HepG2 (cell line): Measurements from ENCODE around the gene KMT2B. TPM values are rescaled to one million over a fixed set of nuclear protein-coding genes. Genes with fewer than 3 reads are reported as not detected.

Experiments
- AGO1 ChIP-seq: fragments of 200-400 bp; formaldehyde crosslinking; IDR thresholded peaks from 2 replicates; pipeline ENCODE4 v1.6.1; 2017; ENCODE audit warnings: mild to moderate bottlenecking, low read depth, low read length, moderate library complexity; ENCODE audit not compliant: poor library complexity, severe bottlenecking
- ARNTL ChIP-seq: sonication (generic); formaldehyde crosslinking; IDR thresholded peaks from 2 replicates; pipeline ENCODE4 v1.4.0; 2020; ENCODE audit warnings: mild to moderate bottlenecking, missing genetic modification reagents
- ATF3 ChIP-seq: sonication (generic); formaldehyde crosslinking; IDR thresholded peaks from 2 replicates; pipeline ENCODE4 v1.4.0; 2020; ENCODE audit warnings: missing genetic modification reagents
- E2F5 ChIP-seq: sonication (generic); formaldehyde crosslinking; conservative IDR thresholded peaks from 2 replicates; pipeline ENCODE4 v1.4.0; 2020; ENCODE audit warnings: missing genetic modification reagents
- ELF3 ChIP-seq: IDR thresholded peaks from 2 replicates; pipeline ENCODE4 v1.6.1; 2016; ENCODE audit warnings: missing genetic modification reagents, missing compliant biosample characterization
- GABPA ChIP-seq, 2 experiments: IDR thresholded peaks; 2 replicates each; pipeline ENCODE4 v1.6.1; 2011 to 2016; ENCODE audit warnings: low read depth in 2 of 2, low read length in 1 of 2, missing biosample characterization in 1 of 2, missing genetic modification characterization in 1 of 2
- GPBP1L1 ChIP-seq: sonication (generic); formaldehyde crosslinking; IDR thresholded peaks from 2 replicates; pipeline ENCODE4 v1.5.0; 2020; ENCODE audit warnings: mild to moderate bottlenecking, missing genetic modification reagents
- PTBP1 ChIP-seq: fragments of 200-400 bp; formaldehyde crosslinking; IDR thresholded peaks from 2 replicates; pipeline ENCODE4 v1.6.1; 2018; ENCODE audit warnings: low read length, low read depth; ENCODE audit not compliant: poor library complexity, severe bottlenecking
- SALL1 ChIP-seq: sonication (generic); formaldehyde crosslinking; IDR thresholded peaks from 2 replicates; pipeline ENCODE4 v1.8.0; 2022; ENCODE audit warnings: mild to moderate bottlenecking, missing genetic modification reagents
- SMARCC2 ChIP-seq: fragments of 450-650 bp; IDR thresholded peaks from 2 replicates; pipeline ENCODE4 v1.6.1; 2017; ENCODE audit warnings: antibody characterized with exemption, mild to moderate bottlenecking
- TFDP1 ChIP-seq: IDR thresholded peaks from 2 replicates; pipeline ENCODE4 v1.6.1; 2016; ENCODE audit warnings: missing compliant biosample characterization, missing genetic modification reagents, borderline replicate concordance
- THAP8 ChIP-seq: sonication (generic); formaldehyde crosslinking; IDR thresholded peaks from 2 replicates; pipeline ENCODE4 v1.5.1; 2020; ENCODE audit warnings: missing genetic modification reagents, mild to moderate bottlenecking, borderline replicate concordance
- YY1 ChIP-seq: IDR thresholded peaks from 2 replicates; pipeline ENCODE4 v1.6.1; 2011; ENCODE audit warnings: low read length, low read depth, moderate library complexity, mild to moderate bottlenecking; ENCODE audit not compliant: insufficient read depth, insufficient replicate concordance
- ZFP36L2 ChIP-seq: sonication (generic); formaldehyde crosslinking; IDR thresholded peaks from 2 replicates; pipeline ENCODE4 v1.4.0; 2020; ENCODE audit warnings: missing genetic modification reagents
- ZNF207 ChIP-seq: fragments of 450-650 bp; IDR thresholded peaks from 2 replicates; pipeline ENCODE4 v1.6.1; 2016; ENCODE audit warnings: antibody characterized with exemption, borderline replicate concordance
- ZNF451 ChIP-seq: sonication (generic); formaldehyde crosslinking; IDR thresholded peaks from 2 replicates; pipeline ENCODE4 v1.5.0; 2020; ENCODE audit warnings: mild to moderate bottlenecking, missing genetic modification reagents
- ZNF468 ChIP-seq: sonication (generic); formaldehyde crosslinking; IDR thresholded peaks from 2 replicates; pipeline ENCODE4 v1.8.0; 2022; ENCODE audit warnings: mild to moderate bottlenecking, moderate library complexity, missing genetic modification reagents
- ZNF563 ChIP-seq: sonication (generic); formaldehyde crosslinking; IDR thresholded peaks from 2 replicates; pipeline ENCODE4 v1.8.0; 2022; ENCODE audit warnings: mild to moderate bottlenecking, moderate library complexity, missing genetic modification reagents
- ZNF569 ChIP-seq: sonication (generic); formaldehyde crosslinking; IDR thresholded peaks from 2 replicates; pipeline ENCODE4 v1.5.0; 2020; ENCODE audit warnings: mild to moderate bottlenecking, missing genetic modification reagents, moderate library complexity, borderline replicate concordance
- ZNF747 ChIP-seq: sonication (generic); formaldehyde crosslinking; IDR thresholded peaks from 2 replicates; pipeline ENCODE4 v1.8.1; 2023; ENCODE audit warnings: missing genetic modification reagents, mild to moderate bottlenecking, borderline replicate concordance
- ZNF768 ChIP-seq: sonication (generic); formaldehyde crosslinking; IDR thresholded peaks from 2 replicates; pipeline ENCODE4 v1.4.0; 2020; ENCODE audit warnings: missing genetic modification reagents
- polyA plus RNA-seq, 8 experiments: library from polyadenylated mRNA; depleted of rRNA in 3 of 8; stranded (reverse) in 7 of 8; unstranded in 1 of 8; fragments of >200 nt; fragmentation: Illumina TruSeq in 4 of 8; extraction: Trizol in 4 of 8; gene quantifications; 2 replicates each; pipeline versions ENCODE4 v1.2.1 to v1.2.3, GENCODE V29; 2011 to 2016; ENCODE audit warnings: low read depth in 4 of 8, missing spikeins in 1 of 8, mixed read lengths in 1 of 8; ENCODE audit not compliant: insufficient read depth in 1 of 8
- total RNA-seq, 5 experiments: library from RNA; depleted of rRNA; stranded (reverse); fragments of >200 nt; fragmentation: Illumina TruSeq; extraction: Trizol; gene quantifications; 2 replicates each; pipeline ENCODE4 v1.2.3, GENCODE V29; 2016; ENCODE audit warnings: low read depth in 1 of 5

KMT2B gene
- total and polyA plus RNA-seq, 2 of the 13 experiments (the other 11 are each of a cell fraction or from before 2014, with no cell fraction given): 6.2 to 16.9 TPM

GRCh38 chr19:35775298-35776101, 57.7 kb downstream of the KMT2B start, which contains the start of gene ARHGAP33 (continued):
- TF ChIP-seq E2F5 (CRISPR knock-in tag) (no peak), ARNTL (0 out of 2 replicates have a peak, but pooled peaks have one; percentile 31), ZNF451 (CRISPR knock-in tag) (no peak), PTBP1 (no peak), ZFP36L2 (CRISPR knock-in tag) (no peak), THAP8 (no peak), GPBP1L1 (CRISPR knock-in tag) (no peak), SALL1 (CRISPR knock-in tag) (no peak), YY1 (peak; percentile 83), ZNF468 (CRISPR knock-in tag) (no peak), ZNF768 (CRISPR knock-in tag) (no peak), GABPA (IDR thresholded peaks at IDR 0.05; ENCODE audit: low read depth, low read length) (no peak), GABPA (CRISPR knock-in tag; IDR thresholded peaks at IDR 0.05; ENCODE audit: low read depth) (no peak), ZNF563 (no peak), ELF3 (CRISPR knock-in tag) (no peak), ZNF569 (CRISPR knock-in tag) (no peak), AGO1 (no peak), SMARCC2 (no peak), TFDP1 (CRISPR knock-in tag) (peak; percentile 86), ZNF207 (no peak), ZNF747 (CRISPR knock-in tag) (no peak), ATF3 (CRISPR knock-in tag) (no peak)
